GM18870 (cell line): ENCODE results near the gene PCGF2.
"Not testable (repeated sequence)": the region's sequence is repeated elsewhere in the genome, so short reads cannot be mapped to it uniquely, and the experiment has no call there.

Source experiments
- ATAC-seq: cut with Tn5 transposase; IDR thresholded peaks from one replicate; pipeline ENCODE4 v1.9.1; 2021; ENCODE audit warnings: moderate library complexity; ENCODE audit not compliant: unreplicated experiment

PCGF2 gene

DNA sequence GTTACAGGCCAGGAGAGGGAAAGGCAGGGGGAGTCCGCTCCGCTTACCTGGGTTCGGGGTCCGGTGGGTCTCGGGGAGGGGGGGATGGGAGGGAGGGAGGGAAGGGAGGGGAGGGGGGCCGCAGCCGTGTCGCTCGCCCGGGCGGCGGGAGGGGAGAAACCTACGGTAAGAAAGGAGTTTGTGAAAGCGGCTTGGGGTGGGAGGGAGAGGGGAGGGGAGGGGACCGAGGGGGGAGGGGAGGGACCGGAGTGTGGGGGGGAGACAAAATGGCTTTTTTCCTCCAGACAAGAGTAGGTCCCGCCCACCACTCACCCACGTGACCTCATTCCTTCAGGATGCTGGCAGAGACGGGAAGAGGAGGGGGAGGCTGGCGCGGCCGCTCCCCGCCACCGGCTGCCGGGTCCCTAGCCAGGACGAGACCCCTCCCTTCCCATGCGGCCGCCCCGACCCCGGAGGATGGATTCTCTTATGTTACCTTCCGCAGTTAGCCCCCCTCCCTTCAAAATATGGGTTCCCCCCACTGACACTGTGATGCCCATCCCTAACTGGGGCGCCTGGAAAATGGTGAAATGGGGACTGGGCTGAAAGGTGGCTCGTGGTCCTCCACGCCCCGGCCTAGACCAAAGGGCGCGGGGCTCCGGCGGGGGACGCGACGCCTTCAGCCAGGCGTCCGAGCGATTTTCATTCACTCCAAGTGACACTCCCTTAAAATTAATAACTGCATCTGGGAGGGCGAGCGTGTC lies at the start of gene PCGF2:
TSS of gene PCGF2 (minus strand) at position 188 of the 743 bp plus-strand sequence. CDS start 7,934 bp downstream, outside the sequence.
- ATAC-seq: no peak

DNA sequence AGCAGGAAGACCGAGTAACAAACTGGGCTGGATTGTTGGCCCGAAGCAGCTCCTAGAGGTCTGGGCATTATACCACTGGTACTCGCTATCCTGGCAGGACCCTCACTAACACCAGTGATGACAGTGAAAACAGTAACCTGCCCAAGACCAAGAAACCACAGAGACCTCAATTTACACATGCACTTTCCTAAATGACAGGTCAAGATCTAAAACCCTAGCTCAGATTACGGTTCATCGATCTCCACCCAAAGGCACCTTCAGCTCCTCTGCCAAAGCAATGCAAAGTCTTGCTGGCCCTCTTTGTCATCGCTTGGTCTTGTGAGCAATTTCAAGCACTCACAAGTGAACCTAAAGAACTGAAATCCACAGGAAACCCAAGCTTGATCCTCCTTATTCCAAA lies 49.7 kb upstream of the PCGF2 start:
- no peak for ATAC-seq

DNA sequence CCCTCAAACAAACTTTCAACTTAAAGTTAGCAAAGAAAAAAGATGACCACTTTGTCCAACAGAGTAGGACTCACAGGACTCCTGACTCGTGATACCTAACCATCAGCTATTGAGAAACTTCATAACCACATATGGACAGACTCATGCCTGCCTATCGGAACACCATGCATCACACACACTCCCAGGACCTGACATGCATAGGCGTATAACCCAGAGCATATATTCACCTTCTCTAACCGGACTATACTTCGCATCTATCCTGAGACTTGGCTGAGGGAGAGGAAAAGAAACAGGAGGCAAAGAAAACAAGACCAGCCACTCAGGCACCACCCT lies 49.0 kb upstream of the PCGF2 start:
- ATAC-seq: no peak

DNA sequence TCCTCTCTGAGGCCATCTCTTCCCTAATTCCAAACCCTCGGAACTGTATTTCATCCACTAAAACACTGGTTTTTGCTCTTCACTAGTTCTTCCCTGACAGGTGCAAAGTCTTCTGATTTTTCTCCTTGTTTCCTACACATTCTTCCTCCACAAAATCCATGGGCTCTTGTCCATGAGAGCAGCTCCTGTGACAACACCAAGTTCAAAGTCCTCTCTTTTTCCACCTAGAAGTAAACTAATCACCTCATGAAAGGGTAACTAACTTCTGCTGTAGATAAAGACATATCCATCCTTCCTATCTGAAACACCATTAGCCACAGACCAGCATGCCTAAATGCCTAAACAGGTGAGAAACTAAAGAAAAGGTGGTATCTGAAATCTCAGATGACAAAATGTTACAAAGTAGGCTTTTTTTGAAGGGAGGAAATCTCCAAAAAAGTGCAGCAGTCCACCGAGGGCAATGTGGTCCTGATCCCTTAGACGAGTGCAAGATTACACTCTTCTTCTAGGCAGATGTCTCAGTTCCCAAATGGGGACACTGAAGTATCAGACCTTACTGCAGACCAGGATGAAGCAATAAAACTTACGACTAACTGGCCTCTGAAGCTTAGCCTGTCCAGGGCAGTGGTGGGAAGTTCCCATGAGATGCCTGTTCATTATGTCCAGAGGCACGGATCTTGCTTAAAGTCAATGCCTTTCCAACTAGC lies 48.5 kb upstream of the PCGF2 start:
- ATAC-seq: no peak

DNA sequence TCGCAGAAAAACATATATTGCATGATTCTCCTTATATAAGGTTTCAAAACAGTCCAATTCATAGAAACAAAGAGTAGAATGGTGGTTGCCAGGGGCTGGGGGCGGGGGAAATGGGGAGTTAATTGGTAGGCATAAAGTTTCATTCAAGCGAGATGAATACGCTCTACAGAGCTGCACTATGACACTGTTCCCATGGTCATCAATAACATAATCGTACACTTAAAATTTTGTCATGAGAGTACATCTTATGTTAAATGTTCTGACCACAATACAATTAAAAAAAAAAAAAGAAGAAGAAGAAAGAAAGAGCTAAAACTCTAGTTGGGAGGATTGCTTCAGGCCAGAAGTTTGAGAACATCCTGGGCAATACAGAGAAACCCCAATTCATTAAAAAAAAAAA lies 46.1 kb upstream of the PCGF2 start:
- no peak for ATAC-seq

DNA sequence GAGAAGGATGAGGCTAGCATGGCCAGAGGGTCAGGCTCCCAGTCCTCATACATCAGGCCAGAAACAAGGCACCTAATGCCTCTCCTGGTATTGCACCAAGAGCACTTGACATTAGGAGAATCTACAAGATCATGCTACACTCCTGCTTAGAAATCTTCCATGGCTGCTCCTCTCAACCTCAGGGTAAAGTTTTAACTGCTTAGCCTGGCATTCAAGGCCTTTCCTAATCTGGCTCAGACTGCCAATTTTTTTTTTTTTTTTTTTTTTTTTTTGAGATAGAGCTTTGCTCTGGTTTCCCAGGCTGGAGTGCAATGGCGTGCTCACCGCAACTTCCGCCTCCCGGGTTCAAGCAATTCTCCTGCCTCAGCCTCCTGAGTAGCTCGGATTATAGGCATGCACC lies 43.0 kb upstream of the PCGF2 start:
- ATAC-seq: no peak

DNA sequence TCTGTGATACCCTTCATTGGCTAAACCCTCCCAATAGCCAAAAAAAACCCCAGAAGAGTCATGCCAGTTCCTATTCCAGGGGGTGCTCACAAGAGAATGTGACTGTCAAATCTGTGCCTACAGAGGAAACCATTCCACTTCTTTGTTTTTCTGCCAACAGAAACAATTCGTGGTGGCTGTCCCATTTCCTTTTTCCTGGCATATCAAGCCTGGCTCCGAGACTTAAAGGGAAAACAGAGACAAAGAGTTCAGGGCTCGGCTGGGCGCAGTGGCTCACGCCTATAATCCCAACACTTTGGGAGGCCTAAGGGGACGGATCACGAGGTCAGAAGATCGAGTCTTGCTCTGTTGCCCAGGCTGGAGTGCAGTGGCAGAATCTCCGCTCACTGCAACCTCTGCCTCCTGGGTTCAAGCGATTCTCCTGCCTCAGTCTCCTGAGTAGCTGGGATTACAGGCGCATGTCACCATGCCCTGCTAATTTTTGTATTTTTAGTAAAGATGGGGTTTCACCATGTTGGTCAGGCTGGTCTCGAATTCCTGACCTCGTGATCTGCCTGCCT lies 42.1 kb upstream of the PCGF2 start:
- ATAC-seq: not testable (repeated sequence)

DNA sequence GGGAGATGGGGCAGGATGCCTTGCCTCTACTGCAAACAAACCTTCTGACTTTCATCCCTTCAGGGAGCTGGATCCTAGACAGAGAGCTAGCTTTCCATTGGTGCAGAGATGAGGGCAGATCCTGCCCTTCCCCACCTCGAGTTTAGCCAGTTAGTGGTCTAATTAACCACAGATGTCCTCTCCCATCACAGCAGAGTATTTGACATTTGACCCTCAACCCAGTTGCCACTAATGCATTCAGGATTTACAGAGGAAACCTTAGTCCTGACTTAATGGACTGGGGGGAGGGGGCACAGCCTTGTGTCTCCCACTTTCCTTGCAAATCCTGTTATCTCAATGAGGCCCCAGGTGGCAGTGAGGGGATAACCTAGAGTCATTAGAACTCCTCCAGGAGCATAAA lies 41.0 kb upstream of the PCGF2 start:
- no peak for ATAC-seq

DNA sequence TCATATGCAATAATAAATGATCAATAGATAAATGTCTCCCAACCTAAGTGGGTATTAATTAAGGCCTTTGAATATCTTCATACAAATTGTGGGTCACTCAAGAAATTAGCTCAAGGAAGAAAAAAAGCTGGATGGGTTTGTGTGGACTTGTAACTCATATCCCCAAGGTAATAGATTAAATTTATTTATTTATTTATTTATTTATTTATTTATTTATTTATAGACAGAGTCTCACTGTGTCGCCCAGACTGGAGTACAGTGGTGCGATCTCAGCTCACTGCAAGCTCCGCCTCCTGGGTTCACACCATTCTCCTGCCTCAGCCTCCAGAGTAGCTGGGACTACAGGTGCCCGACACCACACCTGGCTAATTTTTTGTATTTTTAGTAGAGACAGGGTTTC lies 39.9 kb upstream of the PCGF2 start:
- ATAC-seq: not testable (repeated sequence)

DNA sequence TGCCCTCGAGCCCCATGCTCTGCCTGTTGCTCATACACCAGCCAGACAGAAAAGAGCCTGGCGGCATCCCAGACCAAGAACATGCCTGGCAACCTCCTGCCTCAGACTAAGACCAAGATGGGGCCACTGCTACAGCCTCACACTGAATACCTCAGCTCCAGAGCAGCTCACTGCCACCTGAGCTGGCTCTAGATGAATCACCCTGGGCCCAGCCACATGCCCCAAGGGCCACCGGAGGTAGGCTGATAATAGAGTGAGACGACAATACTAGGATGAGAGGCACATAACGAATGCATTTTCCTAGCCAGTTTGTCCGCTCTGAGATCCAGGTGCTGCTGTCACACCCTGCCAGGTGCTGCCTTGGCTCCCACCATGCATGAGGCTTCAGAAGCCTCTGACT lies 38.2 kb upstream of the PCGF2 start:
- no peak for ATAC-seq

DNA sequence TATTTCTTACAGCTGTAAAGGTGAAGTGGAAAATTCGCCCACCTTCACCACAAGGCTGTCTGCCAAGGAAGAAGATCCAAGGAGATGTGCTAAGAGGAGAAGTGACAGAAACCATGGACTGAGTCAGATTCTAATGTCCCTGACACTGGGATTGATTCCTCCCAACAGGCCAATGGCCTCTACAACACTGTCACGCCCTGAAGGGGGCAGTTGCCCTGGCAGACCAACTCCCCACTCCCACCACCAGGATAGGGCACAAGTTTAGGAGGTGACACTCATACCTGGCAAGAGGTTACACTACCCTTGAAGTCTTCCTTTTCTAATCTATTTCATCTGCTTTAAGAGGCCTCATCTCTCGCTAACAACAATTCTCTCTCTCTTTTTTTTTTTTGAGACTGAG lies 35.1 kb upstream of the PCGF2 start:
- ATAC-seq: no peak

DNA sequence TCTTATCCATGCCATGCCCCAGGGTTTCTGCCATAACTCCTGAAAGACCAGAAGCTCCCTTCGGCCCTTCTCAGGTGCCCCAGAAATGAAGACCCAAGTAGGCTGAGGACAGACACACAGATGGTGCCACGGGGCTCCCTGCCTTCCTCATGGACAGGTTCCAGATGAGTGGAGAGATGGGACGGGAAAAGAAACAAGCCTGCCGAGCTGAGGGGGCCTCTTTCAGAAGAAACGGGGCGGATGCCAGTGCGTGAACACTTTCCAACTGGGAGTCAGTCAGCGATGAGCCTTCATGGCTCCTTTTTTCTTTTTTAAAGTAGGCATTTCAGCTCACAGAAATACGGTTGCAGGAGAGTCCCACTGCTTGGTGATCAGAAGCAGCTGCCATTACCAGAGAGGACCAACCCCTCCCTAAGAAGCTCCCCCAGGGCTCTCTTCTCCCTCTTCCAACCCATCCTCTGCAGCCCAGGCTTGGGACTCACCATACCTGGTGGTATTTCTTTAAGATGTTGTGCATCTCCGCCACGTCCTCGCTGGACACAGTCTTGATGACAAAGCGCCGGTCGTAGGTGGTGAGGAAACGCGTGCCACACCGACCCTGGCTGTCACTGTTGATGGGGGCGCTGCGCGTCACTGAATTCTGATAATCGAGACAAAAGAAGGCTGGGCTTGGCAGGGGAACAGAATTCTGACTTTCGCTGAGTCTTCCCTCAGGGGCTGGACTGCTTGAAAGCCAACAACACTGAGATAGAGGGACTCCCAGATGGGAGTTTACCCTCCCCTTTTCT lies 32.0 kb upstream of the PCGF2 start:
- no peak for ATAC-seq

DNA sequence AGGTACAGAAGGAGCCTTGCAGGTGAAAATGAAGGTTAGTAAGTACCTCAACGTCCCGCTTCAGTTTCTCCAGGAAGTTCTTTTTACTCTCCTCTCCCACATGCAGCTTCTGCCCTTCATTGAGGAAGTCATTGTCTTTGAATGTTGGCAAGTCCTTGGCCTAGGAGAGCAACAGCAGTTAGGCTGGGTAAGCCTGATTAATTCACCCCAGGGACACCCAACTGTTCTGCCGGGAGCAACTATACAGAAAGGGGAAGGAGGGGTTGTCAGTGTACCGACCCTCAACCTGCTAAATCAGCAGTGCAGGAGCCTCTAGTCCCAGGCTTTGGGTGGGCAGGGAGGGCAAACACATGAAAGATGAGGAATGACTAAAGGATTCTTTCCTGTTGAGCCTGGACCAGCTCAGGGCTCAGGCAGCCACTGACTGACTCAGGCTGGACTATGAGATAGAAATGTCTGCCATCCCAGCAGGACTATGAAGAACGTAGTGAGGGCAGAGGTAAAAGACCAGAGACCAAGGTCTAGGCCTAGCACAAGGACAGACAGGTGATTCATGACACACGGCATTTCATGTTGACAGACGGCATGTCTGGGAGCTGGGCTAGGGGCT lies 29.6 kb upstream of the PCGF2 start:
- no peak for ATAC-seq

DNA sequence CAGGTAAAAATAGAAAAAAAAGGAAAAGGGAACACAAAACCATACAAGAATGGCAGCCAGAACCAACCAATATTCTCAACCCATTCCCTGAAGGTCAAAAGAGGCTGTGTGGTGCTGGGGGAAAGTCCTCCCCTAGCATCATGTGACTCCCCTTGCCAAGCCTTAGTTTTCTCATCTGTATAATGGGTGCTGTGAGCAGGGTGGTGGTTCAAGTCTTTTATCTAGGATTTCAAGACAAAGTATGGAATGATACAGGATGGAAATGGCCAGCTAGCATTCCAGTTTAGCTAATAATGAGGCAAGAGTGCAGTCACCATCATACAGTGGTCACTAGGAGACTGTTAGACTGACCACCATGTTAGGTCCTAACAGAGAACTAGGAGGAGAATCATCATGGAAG lies 25.1 kb upstream of the PCGF2 start:
- no peak for ATAC-seq

DNA sequence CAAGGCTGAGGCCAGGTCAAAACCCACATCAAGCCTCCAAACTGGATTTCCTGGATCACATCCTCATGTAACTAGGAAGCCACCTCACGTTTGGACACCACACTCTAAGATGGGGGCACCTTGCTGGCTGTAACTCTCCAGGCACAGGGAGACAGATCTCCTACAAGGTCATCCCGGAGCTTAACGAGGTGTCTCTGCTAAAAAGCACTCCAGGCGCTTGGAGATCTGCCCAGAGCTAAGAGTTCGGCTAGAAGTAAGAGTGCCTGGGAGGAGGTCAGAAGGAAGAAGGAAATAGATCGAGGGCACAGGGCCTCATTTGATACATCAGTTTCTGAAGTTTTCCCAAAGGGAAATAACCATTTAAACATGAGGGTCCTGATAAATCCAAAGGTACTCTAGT lies 20.3 kb upstream of the PCGF2 start:
- ATAC-seq: no peak

DNA sequence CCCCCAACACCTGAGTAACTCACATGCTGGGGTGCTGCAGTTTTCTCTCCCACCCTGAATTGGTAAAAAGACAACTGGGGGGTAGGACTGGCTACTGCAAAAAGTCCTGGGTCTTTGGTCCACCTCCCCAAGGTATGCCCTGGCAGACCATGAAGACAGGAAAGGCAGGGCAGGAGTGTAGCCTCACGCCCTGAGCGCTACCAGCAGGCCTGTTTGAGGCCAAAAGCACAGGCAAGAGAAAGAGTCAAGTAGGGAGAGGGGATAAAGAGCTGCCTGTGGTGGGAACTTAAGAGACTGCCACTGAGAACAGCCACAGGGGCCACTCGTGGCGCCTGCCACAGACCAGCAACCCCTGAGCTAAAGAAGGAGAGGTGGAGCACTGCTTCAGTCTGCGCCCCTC lies 18.2 kb upstream of the PCGF2 start:
- ATAC-seq: no peak

DNA sequence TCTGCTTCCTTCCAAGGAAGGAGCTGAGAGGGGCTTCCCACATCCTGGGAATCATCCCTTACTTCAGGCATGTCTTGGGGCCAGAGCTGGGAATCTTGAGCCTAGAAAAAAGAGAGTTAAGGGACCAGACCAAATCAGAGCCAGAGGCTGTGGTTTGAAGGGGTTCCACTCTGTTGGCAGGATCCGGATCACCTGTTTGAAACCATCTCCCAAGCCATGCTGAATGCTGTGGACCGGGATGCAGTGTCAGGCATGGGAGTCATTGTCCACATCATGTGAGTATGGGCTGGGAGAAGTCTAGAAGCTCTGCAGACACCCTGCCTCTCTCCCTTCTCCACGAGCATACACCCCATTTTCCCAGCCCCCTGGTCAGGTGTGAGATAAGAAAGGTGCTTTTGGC lies 14.1 kb upstream of the PCGF2 start:
- no peak for ATAC-seq

DNA sequence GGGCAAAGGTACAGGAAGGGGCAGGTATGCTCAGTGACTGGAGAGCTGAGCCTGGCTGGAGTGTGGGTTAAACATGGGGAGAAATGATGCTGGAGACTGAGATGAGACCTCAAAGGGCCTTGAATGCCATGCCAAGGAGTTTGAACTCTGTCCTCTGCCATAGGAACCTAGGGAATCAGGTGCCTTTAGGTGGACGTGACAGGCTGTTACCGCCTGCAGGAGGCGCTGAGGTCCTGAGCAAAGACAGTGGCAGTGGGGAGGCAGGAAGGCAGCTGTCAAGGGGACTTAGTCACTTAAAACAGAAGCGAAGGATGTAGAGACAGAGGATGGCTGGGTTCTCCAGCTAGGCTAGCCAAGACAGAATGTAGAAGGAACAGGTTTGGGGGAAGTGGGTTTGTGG lies 13.5 kb upstream of the PCGF2 start:
- no peak for ATAC-seq

DNA sequence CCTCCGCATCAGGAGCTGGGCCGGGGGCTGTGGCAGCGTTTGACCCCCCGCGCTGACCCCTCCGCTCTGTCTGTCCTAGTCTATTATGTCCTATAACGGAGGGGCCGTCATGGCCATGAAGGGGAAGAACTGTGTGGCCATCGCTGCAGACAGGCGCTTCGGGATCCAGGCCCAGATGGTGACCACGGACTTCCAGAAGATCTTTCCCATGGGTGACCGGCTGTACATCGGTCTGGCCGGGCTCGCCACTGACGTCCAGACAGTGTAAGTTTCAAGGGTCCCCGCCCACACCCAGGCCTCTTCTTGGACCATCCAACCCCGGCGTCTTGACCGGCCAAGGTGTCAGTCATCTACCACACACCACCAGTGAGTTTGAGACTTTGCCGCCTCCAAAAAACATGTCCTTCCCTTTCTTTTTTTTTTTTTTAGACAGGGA lies 5.0 kb upstream of the PCGF2 start:
- ATAC-seq: no peak

DNA sequence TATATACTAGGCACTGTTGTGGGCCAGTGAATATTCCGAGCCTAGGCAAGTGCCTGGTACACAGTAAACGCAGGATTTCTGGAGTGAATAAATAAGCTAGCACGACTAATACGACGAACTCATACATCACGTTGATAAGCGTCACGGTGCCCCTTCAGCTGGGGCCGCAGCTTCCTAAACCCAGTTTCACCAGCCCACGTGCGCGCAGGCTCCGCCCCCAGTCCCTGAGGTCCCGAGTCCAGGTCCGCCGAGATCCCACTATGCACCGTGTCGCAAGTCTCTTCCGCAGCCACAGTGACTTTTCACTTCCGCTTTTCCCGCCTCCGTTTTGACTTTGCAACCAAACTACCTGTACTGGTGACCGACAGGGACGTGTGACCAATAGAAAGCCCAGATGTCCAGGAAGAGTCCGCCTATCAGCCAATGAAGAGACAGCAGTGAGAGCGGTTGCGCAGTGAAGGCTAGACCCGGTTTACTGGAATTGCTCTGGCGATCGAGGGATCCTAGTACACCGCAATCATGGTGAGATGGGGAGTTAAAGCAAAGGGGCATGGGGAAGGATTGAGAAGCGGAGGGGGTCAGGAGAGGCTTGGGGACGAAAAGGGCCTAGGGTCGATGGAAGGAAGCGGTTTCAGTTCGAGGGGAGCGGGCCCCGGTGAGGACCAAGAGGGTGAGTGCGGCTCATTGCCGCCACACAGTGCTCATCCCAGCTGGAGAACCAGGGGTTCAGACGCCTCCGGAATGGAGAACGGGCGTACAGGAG lies 4.4 kb upstream of the PCGF2 start, which contains the start of gene PSMB3:
TSS of gene PSMB3 (plus strand) at position 434 of the 763 bp plus-strand sequence. CDS start at position 520, 86 bp downstream.
- ATAC-seq: peak; percentile 83
